Measurements from ENCODE around the gene NFXL1. TPM values are rescaled to one million over a fixed set of nuclear protein-coding genes. Genes with fewer than 3 reads are reported as not detected.

Gene NFXL1
- polyA plus RNA-seq, 2 of the 4 experiments (the other 2 are of a cell fraction), result 7.1 to 15.7 TPM

DNA sequence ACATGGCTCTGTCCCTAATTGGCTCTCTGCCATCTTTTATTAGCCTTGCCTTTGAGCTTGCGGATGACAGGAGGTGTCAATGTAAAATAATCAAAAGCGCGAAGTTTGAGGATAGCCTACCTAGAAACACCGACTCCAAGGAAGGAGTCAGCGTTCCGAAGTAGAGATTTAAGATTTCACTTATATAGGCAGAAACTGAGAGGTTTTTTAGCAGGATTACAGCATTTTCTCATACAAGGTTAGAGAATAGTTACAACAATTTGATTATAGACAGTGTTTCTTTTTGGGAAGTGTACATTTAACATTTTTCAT lies 499 bp upstream of the NFXL1 start:
- WGBS (ENCODE audit: missing lambda C conversion rate), result 2% methylated on average over 6 of the region's 6 CpGs
- Histone ChIP-seq H3K4me1 (0 out of 3 replicates have a peak, but pooled peaks cover 3% of the 10 kb centered on the region), H3K4me2 (peak overlapping the region; percentile 94), H3K9me3 (no peaks in the 10 kb centered on the region), H3K27ac (peak overlapping the region; percentile 69 to 74; a peak in 4 of 6 replicates), H3K4me3 (peak overlapping the region; percentile 94)
- DNase-seq (ENCODE audit: low read depth in 1 of 2, low spot score in 1 of 2) (no peak), FAIRE-seq (no peak), ATAC-seq (peak in 1 of 2 experiments; percentile 36; a peak in 3 of 6 replicates)
- no peak for TF ChIP-seq RCOR1 (IDR thresholded peaks at IDR 0.05; ENCODE audit: low read depth, low read length)
- TF ChIP-seq GATA3 (IDR thresholded peaks at IDR 0.05; ENCODE audit: borderline replicate concordance), result no peak
- TF ChIP-seq, protein P1, sequence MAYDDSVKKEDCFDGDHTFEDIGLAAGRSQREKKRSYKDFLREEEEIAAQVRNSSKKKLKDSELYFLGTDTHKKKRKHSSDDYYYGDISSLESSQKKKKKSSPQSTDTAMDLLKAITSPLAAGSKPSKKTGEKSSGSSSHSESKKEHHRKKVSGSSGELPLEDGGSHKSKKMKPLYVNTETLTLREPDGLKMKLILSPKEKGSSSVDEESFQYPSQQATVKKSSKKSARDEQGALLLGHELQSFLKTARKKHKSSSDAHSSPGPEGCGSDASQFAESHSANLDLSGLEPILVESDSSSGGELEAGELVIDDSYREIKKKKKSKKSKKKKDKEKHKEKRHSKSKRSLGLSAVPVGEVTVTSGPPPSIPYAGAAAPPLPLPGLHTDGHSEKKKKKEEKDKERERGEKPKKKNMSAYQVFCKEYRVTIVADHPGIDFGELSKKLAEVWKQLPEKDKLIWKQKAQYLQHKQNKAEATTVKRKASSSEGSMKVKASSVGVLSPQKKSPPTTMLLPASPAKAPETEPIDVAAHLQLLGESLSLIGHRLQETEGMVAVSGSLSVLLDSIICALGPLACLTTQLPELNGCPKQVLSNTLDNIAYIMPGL (CRISPR knock-in tag; IDR thresholded peaks at IDR 0.05; ENCODE audit: borderline replicate concordance), result no peak
- POLR2A ChIA-PET, result interaction anchor here (0.6 to 0.8 kb wide), 3 partner anchors 10 to 16 kb away, joined by 3 to 7 read pairs (median 4); no protein-coding TSS in a partner anchor
- CTCF ChIA-PET, result interaction anchor here (1.5 kb wide), 1 partner anchor 73 kb away, joined by 4 read pairs; no protein-coding TSS in a partner anchor

DNA sequence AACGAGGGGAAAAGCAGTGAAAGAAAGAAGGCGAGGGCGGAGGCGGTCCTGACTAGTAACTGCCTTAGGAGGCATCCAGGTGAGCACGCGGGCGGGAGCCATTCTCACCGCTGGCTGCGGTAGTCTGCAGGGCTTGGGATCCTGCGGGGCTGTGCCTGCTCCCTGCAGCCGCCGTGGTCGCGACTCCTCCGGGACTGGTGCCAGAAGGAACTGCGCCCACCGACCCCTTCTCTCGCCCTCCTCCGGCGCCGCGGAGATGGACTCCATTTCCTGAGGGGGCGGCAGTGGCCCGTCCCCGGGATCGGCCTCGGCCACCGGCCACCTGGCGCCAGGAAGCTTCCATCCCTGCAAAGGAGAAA lies 543 bp downstream of the NFXL1 start:
- ATAC-seq, result peak; percentile 67 to 73
- CTCF ChIA-PET, result interaction anchor here (1.5 kb wide), 1 partner anchor 72 kb away, joined by 4 read pairs; no protein-coding TSS in a partner anchor

DNA sequence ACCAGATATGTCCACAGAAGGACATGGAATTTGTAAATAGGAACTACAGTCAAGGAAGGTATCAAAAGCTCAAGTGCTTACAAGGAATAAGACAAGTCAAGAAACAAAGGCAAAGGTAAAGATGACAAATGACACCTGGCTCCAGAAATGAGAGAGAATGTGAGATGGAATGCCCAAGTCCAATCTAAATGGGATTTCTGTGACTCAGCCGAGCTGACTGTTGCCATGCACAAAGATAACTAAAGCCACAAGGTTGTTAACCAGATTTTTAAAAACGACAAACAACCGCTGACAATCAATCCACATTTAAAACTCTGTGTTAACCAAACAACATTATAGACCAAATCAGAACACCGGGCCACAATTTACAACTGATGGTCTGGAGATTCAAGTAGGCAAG lies 1.1 kb downstream of the NFXL1 start:
- peak overlapping the region; percentile 92 for H3K4me2 ChIP-seq
- no peak for TF ChIP-seq FOSL2 (IDR thresholded peaks at IDR 0.05)
- no peak for TF ChIP-seq FOSL2 (CRISPR knock-in tag; IDR thresholded peaks at IDR 0.05)
- no peak for TF ChIP-seq RARB (CRISPR knock-in tag; IDR thresholded peaks at IDR 0.05)
- no peak for TF ChIP-seq JUNB (IDR thresholded peaks at IDR 0.05)
- TF ChIP-seq RFX5 (IDR thresholded peaks at IDR 0.05), result no peak
- no peak for TF ChIP-seq CHD4 (IDR thresholded peaks at IDR 0.05; ENCODE audit: borderline replicate concordance)
- TF ChIP-seq MAX (IDR thresholded peaks at IDR 0.05), result no peak
- no peak for TF ChIP-seq BHLHE40 (IDR thresholded peaks at IDR 0.05; ENCODE audit: low read depth, low read length)
- no peak for TF ChIP-seq HOXB13 (CRISPR knock-in tag; IDR thresholded peaks at IDR 0.05; ENCODE audit: low read depth)
- no peak for TF ChIP-seq ELK1 (IDR thresholded peaks at IDR 0.05; ENCODE audit: low read depth, low read length)
- no peak for TF ChIP-seq CBX8 (IDR thresholded peaks at IDR 0.05)
- TF ChIP-seq CEBPB (IDR thresholded peaks at IDR 0.05), result no peak
- TF ChIP-seq, protein P2, sequence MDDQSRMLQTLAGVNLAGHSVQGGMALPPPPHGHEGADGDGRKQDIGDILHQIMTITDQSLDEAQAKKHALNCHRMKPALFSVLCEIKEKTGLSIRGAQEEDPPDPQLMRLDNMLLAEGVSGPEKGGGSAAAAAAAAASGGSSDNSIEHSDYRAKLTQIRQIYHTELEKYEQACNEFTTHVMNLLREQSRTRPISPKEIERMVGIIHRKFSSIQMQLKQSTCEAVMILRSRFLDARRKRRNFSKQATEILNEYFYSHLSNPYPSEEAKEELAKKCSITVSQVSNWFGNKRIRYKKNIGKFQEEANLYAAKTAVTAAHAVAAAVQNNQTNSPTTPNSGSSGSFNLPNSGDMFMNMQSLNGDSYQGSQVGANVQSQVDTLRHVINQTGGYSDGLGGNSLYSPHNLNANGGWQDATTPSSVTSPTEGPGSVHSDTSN (IDR thresholded peaks at IDR 0.05), result no peak
- TF ChIP-seq REST (IDR thresholded peaks at IDR 0.05), result no peak
- no peak for TF ChIP-seq HOXB5 (CRISPR knock-in tag; IDR thresholded peaks at IDR 0.05)
- no peak for TF ChIP-seq POLR2AphosphoS2 (conservative IDR thresholded peaks at IDR 0.05; ENCODE audit: low read length)
- no peak for FAIRE-seq
- no peak for ATAC-seq
- no peak for DNase-seq (ENCODE audit: low read depth in 1 of 2, low spot score in 1 of 2)
- POLR2A ChIA-PET, result interaction anchor here (0.6 to 0.9 kb wide), 2 partner anchors 20 to 77 kb away, joined by 3 read pairs; no protein-coding TSS in a partner anchor
- no peaks in the 10 kb centered on the region for H3K9me3 ChIP-seq
- CTCF ChIA-PET, result interaction anchor here (1.5 kb wide), 1 partner anchor 71 kb away, joined by 4 read pairs; no protein-coding TSS in a partner anchor
- peak overlapping the region; percentile 94 for H3K4me3 ChIP-seq
- H3K27ac ChIP-seq, result peak overlapping the region; percentile 91 to 92
- 0 out of 3 replicates have a peak, but pooled peaks cover 3% of the 10 kb centered on the region for H3K4me1 ChIP-seq
- 24% methylated on average over 4 of the region's 4 CpGs for WGBS (ENCODE audit: missing lambda C conversion rate)

More for the DNA sequence above, 543 bp downstream of the NFXL1 start:
- peak overlapping the region; percentile 94 for H3K4me3 ChIP-seq
- DNase-seq (ENCODE audit: low read depth in 1 of 2, low spot score in 1 of 2) (peak; percentile 6 to 7), FAIRE-seq (no peak)
- H3K27ac ChIP-seq, result peak overlapping the region; percentile 91 to 92
- no peaks in the 10 kb centered on the region for H3K9me3 ChIP-seq
- H3K4me2 ChIP-seq, result peak overlapping the region; percentile 92
- 0 out of 3 replicates have a peak, but pooled peaks cover 3% of the 10 kb centered on the region for H3K4me1 ChIP-seq
- no peak for TF ChIP-seq CBX2 (IDR thresholded peaks at IDR 0.05; ENCODE audit: borderline replicate concordance, low read depth)
- no peak for TF ChIP-seq CHD2 (IDR thresholded peaks at IDR 0.05; ENCODE audit: low read length, partially characterized antibody)
- 0 out of 2 replicates have a peak, but pooled peaks have one; percentile 47 for TF ChIP-seq MYC (IDR thresholded peaks at IDR 0.05; ENCODE audit: borderline replicate concordance, low read length)
- no peak for TF ChIP-seq MAZ (IDR thresholded peaks at IDR 0.05; ENCODE audit: borderline replicate concordance, low read depth, low read length)
- TF ChIP-seq HOXB5 (CRISPR knock-in tag; IDR thresholded peaks at IDR 0.05), result no peak
- TF ChIP-seq ZSCAN20 (CRISPR knock-in tag; IDR thresholded peaks at IDR 0.05), result no peak
- peak; percentile 26; the same call in 1 of the 2 replicates for TF ChIP-seq POLR2A (IDR thresholded peaks at IDR 0.05; ENCODE audit: low read length)
- 0 out of 2 replicates have a peak, but pooled peaks have one; percentile 31 for TF ChIP-seq KDM5A (IDR thresholded peaks at IDR 0.05)
- under 1% methylated on average over 21 of the region's 29 CpGs for WGBS (ENCODE audit: missing lambda C conversion rate)
- POLR2A ChIA-PET, result interaction anchor here (0.6 to 0.9 kb wide), 3 partner anchors 20 to 219 kb away, joined by 3 to 4 read pairs (median 3); no protein-coding TSS in a partner anchor
